SKM-1 treated with dmso at 0.1 percent for 144 hours (cell line): ENCODE results near the gene VCPKMT.

Experiments used
- DNase-seq: peaks from one replicate; lab custom pipeline; 2025; ENCODE audit not compliant: unreplicated experiment; lab: John Stamatoyannopoulos, UW

Gene VCPKMT

GRCh38 chr14:50068496-50068895 is 47.9 kb downstream of the VCPKMT start:
- DNase-seq: no peak

- DNase-seq: no peak
Observed at GRCh38 chr14:50067723-50068495, 48.5 kb downstream of the VCPKMT start.

GRCh38 chr14:50065583-50065982 is 50.8 kb downstream of the VCPKMT start:
- no peak for DNase-seq

GRCh38 chr14:50064993-50065392 is 51.4 kb downstream of the VCPKMT start:
- no peak for DNase-seq

GRCh38 chr14:50063876-50064420 is 52.4 kb downstream of the VCPKMT start:
- no peak for DNase-seq

GRCh38 chr14:50062438-50063085 is 53.8 kb downstream of the VCPKMT start:
- DNase-seq: no peak

GRCh38 chr14:50061664-50062437 is 54.5 kb downstream of the VCPKMT start:
- DNase-seq: peak; percentile 58

GRCh38 chr14:50060871-50061663 is 55.3 kb downstream of the VCPKMT start:
- DNase-seq: peak; percentile 39

- no peak for DNase-seq
Observed at GRCh38 chr14:50059763-50060616, 56.4 kb downstream of the VCPKMT start.
